GM23338 (cell line): ENCODE measurements around the gene CMYA5.
"Not testable (repeated sequence)": the region's sequence is repeated elsewhere in the genome, so short reads cannot be mapped to it uniquely, and the experiment has no call there.

Experiments used
- CREB1 ChIP-seq: fragments of 250-450 bp; sonication (Bioruptor Pico); IDR thresholded peaks from 2 replicates; pipeline ENCODE4 v1.5.0; 2020; ENCODE audit warnings: low read depth, mild to moderate bottlenecking, moderate library complexity
- CTCF ChIP-seq, 2 experiments: fragments of 200-600 bp in 1 of 2; sonication (generic) in 1 of 2; conservative IDR thresholded peaks; 2 replicates each; pipeline versions ENCODE4 v1.5.1 to v1.6.1; 2016 to 2017; ENCODE audit warnings: antibody characterized with exemption in 2 of 2, low read depth in 2 of 2, mild to moderate bottlenecking in 2 of 2, moderate library complexity in 1 of 2
- ETS1 ChIP-seq: IDR thresholded peaks from 2 replicates; pipeline ENCODE4 v1.6.1; 2016; ENCODE audit warnings: antibody characterized with exemption
- EZH2 ChIP-seq: fragments of 200-600 bp; sonication (generic); IDR thresholded peaks from one replicate; pipeline ENCODE4 v1.8.0; 2017; ENCODE audit warnings: antibody characterized with exemption, mild to moderate bottlenecking, low read depth; ENCODE audit not compliant: unreplicated experiment
- EZH2phosphoT487 ChIP-seq: fragments of 200-600 bp; sonication (generic); IDR thresholded peaks from one replicate; pipeline ENCODE4 v1.8.1; 2018; ENCODE audit warnings: antibody characterized with exemption; ENCODE audit not compliant: unreplicated experiment
- JUNB ChIP-seq: IDR thresholded peaks from one replicate; pipeline ENCODE4 v1.6.1; 2016; ENCODE audit warnings: antibody characterized with exemption; ENCODE audit not compliant: unreplicated experiment
- NANOG ChIP-seq: IDR thresholded peaks from 2 replicates; pipeline ENCODE4 v1.6.1; 2016; ENCODE audit warnings: antibody characterized with exemption, borderline replicate concordance
- POLR2AphosphoS5 ChIP-seq: IDR thresholded peaks from 2 replicates; pipeline ENCODE4 v1.6.1; 2016; ENCODE audit warnings: antibody characterized with exemption, low read depth
- REST ChIP-seq: IDR thresholded peaks from one replicate; pipeline ENCODE4 v1.6.1; 2018; ENCODE audit warnings: antibody characterized with exemption; ENCODE audit not compliant: unreplicated experiment
- STAT1 ChIP-seq: IDR thresholded peaks from one replicate; pipeline ENCODE4 v1.6.1; 2016; ENCODE audit warnings: antibody characterized with exemption; ENCODE audit not compliant: unreplicated experiment
- ZNF114 ChIP-seq: fragments of 250-450 bp; sonication (Bioruptor Pico); IDR thresholded peaks from 2 replicates; pipeline ENCODE4 v1.5.0; 2020; ENCODE audit warnings: mild to moderate bottlenecking, moderate library complexity
- ZNF331 ChIP-seq: fragments of 250-450 bp; sonication (Bioruptor Pico); IDR thresholded peaks from 2 replicates; pipeline ENCODE4 v1.5.0; 2020; ENCODE audit warnings: low read depth, mild to moderate bottlenecking, moderate library complexity
- ZNF462 ChIP-seq: fragments of 250-450 bp; sonication (Bioruptor Pico); IDR thresholded peaks from 2 replicates; pipeline ENCODE4 v1.5.0; 2020; ENCODE audit warnings: mild to moderate bottlenecking, moderate library complexity

GRCh38 chr5:79706317-79706716, 16.7 kb downstream of the CMYA5 start:
- not testable (repeated sequence) for TF ChIP-seq CTCF (conservative IDR thresholded peaks at IDR 0.05; ENCODE audit: low read depth in 2 of 2); REST; EZH2phosphoT487; EZH2; STAT1; POLR2AphosphoS5; JUNB; ZNF114 (CRISPR knock-in tag); ETS1; CREB1; NANOG; ZNF462 (CRISPR knock-in tag); ZNF331 (CRISPR knock-in tag)
